GM18520 (cell line): Measurements from ENCODE around the gene DYNLRB2.

Experiments used
- ATAC-seq: cut with Tn5 transposase; IDR thresholded peaks from one replicate; pipeline ENCODE4 v1.9.1; 2021; ENCODE audit not compliant: unreplicated experiment

The DYNLRB2 gene

DNA sequence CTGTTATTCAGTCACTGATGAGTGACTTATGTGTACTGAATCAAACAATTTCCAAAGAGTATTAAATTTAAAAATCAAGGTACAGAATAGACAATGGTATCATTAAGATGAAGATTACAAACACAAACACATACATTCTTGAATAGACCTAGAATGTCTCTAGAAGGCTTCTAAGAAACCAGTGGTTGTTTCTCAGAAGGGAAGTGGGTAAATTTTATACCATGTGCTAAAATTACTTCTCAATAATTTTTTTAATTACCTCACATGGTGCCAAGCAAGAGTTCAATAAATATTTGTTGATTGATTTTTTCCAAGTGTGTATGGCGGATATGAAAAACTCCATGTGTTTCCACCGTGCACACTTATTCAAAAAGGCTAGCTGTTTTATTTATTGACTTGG lies 6.4 kb downstream of the DYNLRB2 start:
- no peak for ATAC-seq

DNA sequence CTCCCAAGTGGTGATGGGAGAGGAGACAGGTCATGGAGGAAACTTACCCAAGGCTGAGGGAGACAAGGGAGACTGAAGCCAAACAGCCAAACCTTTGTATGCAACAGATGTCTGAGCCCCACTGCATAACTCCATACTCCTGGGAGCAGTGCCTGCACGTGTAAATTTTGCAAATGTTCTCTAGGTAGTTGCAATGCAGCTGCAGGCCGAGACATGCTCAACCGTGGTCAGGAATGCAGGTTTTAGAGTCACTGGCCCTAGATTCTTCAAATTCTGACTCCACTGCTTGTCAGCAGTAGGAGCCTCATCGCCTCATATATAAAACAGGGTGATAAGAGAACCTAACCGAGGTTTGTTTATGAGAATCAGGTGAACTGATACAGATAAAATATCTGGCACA lies 11.5 kb downstream of the DYNLRB2 start:
- ATAC-seq, result no peak

DNA sequence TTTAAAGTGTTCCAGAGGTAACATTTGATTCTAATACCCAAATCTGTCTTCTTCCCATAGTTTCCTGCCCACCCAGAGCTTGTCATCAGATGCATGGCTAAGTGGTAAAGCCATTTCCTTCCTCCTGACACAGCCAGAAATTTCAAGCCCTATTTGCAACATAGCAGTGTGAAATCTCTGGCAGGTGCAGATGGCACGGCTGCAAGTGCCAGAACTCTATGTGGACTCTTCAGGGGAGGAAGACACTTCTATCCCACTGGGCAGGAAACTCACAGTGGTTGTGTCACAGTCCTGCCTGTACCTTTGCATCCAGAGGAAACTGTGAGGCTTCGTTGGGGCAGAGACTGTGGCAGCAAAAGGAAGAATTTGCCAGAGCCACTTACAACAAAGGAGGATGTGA lies 13.2 kb downstream of the DYNLRB2 start:
- no peak for ATAC-seq

DNA sequence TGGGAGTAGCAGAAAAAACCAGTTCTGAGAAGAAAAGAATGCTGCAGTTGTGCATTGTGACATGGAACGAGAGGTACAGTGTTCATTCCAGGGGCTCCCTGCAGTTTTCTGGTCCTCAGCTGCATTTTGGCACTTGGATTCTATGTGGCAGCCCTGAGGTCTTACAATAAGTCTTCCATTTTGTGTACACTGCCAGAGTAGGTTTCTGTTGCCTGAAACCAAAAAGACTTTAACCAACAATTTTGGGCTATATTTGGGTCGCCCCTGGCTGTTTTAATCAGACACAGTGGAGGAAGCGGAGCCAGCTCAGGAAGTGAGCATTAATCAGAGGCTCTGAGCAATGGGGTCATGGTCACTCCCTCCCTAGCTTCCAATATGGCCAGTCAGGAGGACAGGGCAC lies 15.7 kb downstream of the DYNLRB2 start:
- no peak for ATAC-seq

DNA sequence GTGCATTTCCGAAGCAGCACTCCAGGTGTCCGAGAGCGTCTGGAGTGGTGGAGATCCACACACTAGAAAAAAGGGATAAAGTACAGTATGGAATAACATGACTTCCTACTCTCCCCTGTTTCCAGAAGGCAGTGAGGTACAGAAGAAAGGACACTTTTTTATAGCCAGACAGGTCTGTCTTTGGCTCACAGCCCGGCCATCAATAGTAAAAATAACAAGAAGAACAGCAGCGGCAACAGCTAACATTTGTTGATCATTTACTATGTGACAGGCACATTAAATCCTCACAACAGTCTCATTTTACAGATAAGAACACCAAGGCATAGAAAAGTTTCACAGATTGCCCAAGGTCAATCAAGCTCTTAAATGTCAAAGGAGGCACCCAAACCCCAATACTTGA lies 16.2 kb downstream of the DYNLRB2 start:
- ATAC-seq, result no peak

DNA sequence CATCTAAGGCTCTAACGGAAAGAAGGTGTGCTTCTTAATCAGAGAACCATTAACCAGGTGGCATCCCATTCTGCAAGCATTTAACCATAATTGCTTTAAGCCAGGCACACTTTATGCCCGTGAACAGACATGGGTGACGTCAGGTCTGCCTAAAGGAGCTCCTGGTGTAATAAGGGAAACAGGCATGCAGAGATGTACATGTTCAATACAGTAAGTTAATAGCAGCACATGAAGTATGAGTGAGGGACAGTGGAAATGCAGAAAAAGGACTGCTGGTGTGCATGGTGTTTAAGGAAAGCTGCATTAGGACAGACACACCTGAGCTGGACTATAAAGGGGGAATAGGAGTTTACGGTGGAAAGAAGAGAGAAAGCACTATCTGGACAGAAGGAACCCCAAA lies 18.6 kb downstream of the DYNLRB2 start:
- ATAC-seq, result no peak

DNA sequence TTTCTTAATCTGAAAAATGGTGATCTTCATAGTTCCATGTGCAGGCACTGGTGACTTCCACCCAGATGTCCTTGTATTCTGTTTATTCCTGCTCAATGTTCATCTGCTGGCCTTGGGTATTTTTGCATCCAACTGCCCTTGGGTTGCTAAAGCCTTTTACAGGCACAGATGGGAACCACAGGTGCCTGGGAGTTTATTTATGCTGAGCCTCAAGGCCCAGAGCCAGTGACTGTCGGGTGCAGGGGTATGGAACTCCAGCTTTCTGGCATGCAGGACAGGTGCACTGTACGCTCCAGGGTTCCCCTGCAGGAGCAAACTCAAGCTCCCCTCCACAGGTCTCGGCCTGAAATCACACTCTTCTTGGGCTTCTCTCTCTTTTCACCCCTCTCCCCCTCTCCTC lies 22.3 kb downstream of the DYNLRB2 start:
- no peak for ATAC-seq

DNA sequence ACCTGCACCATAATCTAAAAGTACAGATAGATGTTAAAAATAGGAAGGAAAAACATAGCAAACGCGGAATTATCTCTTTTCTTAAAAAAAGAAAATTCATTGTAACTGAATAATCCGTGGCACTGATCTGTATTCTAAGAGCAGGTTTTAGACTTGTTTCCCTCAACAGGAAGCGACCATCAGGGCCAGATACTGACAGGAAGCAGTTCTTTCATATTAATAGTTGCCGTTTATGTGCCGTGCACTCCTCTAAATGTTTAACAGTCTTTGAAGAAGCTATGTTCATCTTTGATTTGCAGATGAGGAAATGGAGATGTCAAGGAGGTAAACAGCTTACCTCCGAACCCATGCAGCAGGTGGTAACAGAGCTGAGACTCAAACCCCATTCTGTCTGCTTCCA lies 23.6 kb downstream of the DYNLRB2 start:
- ATAC-seq, result no peak

DNA sequence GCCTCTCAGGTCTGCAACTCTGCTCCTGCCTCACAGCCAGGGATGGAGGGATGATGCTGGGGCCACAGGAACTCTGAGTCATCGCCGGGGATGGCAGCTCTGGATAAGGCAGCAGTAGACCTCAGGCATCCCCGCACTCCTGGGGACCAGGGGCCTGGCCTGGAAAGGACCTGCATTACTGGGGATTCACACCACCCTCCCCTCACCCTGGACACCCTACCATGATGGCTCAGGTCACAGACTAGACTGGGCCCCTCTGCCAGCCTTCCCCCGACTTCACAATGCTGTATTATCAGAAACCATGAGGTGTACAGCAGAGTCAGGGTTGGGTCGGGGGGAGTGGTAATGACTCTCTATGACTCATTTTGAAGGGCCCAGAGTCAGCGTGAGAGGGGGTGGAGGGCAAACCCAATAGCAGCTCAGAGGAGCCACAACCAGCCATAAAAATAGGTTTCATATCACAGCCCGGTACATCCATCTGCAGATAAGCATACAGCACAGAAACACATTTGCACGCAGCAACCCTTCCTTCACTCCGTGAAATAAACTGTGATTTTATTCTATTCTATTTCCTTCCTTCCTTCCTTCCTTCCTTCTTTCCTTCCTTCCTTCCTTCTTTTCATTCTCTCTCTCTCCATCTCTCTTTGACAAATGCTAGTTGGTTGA lies 28.8 kb downstream of the DYNLRB2 start:
- no peak for ATAC-seq

DNA sequence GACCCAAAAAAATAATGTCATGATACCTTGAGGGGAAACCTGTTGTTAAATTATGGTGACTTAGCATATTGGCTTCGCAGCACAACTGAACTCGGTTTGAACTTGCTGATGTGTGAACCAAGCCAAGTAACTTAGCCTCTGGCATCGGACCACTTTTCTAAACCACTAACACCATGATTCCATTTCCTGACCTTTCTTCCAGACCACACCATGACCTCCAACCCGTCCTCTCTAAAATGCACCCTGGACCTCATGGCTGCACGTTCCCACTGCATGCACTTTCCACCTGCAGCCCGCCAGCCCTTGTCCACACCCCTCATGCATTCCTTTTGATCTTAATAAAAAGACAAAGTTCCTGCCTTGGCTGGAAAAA lies 29.3 kb downstream of the DYNLRB2 start:
- ATAC-seq, result no peak

DNA sequence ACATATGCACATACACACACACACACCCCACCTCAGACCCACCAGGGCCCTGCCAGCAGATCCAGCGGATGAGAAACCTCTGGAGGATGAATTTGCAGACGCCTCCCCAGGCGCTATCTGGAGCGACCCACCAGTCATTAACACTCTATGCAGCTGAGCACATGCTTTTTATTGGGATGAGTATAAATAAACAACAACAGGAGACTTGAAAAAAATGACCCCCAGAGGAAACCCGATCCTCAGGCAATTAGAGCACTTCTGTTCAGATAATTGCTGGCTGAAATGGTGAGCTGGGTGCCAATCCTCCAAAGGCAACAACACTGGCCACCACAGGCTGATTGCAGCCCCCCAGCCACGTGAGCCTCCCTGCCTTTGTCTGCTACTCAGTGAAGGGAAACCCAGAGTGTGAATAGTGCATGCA lies 32.9 kb downstream of the DYNLRB2 start:
- ATAC-seq, result no peak

DNA sequence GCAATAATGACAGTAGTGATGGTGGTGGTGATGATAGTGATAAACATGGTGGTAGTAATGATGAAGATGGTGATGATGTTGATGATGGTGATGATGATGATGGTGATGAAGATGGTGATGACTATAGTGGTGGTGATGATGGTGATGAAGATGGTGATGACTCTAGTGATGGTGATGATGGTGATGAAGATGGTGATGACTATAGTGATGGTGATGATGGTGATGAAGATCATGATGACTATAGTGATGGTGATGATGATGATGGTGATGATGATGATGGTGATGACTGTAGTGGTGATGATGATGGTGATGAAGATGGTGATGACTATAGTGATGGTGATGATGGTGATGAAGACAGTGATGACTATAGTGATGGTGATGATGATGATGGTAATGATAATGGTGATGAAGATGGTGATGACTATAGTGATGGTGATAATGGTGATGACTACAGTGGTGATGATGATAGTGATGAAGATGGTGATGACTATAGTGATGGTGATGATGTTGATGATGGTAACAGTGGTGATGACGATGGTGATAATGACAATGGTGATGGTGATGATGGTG lies 35.6 kb downstream of the DYNLRB2 start:
- no peak for ATAC-seq

DNA sequence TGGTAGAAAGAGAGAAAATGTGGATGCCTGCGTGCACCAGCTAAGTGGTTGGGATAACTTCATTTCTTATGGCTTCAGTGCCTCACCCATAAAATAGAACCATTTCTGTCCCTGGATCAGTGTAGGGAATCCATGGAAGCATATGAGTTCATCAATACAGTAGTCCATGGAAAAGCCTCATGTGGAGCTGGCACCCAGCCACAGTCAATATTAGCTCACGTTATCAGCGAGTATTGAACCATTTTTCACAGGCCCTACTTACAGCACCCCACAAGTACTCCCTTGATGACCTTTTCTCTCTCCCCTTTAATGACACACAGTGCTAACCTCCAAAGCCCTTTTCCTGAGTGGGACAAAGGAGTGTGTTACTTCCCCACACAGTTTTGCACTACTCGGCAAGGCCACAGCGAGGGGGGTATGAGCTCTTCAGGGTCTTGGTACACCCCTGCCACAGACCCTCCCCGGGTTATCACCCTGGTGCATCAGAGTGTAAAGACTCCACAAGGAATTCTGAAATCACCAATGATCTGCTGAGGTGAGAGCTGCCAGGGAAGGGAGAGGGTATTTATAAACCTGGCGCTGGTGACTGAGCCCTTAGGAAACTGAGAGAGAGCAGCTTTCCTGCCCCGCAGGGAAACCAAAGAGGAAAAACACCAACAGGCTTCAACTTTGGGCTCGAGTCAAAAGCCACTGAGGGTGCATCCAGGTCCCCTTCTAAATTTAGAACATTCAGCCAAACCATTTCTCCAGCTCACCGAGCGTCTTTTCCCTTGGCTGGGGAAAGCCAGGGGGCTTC lies 36.9 kb downstream of the DYNLRB2 start:
- ATAC-seq, result no peak

DNA sequence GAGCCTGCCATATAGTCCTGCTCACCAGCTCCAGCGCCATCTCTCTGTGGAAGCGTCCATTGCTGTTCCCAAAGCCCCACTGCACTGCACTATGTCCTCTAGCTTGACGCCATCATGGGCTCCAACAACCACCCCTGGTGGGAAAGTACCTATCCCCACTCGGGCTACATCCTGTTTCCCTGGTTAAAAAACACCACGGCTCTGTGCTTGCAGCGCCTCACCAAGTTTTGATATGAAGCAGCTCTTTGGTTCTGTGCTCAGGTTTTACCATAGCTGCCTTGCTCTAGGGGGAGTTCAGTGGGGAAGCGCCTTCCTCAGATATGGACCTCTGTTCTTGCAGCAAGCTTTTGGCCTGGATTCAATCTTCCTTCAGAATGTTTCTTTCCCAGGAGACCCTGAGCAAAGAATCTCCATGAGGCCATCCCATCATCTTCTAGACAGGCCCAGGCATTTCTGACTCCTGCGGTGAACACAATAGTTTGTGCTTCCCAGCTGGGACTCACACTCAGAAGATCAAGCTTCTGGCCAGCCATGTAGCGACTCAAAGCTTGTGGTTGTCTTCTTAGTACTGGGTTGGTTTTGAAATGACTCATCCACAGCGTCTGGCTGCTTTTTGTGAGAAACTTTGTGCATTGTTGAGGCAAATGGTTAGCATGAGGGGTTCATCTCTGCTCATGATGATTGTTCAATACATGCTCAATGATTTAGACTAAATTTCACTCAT lies 39.5 kb downstream of the DYNLRB2 start:
- peak; percentile 81 for ATAC-seq

DNA sequence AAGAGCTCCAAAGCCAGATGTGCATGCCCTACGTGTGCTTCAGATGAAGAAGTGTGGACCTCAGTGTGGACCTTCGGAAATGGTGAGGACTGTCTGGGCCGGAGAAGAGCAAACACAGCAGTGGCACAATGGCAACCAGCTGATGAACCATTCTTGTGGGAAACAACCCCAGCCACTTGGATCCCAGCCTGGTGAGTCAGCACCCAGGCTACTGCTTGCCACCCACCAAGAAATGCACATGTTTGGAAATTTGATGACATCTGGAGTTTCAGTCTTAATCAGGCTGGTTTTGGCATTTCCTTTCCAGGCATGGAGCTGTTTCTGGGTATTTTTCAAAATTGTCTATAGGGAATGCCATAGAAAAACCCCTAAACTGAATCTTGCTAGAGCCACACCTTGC lies 42.7 kb downstream of the DYNLRB2 start:
- ATAC-seq, result no peak

DNA sequence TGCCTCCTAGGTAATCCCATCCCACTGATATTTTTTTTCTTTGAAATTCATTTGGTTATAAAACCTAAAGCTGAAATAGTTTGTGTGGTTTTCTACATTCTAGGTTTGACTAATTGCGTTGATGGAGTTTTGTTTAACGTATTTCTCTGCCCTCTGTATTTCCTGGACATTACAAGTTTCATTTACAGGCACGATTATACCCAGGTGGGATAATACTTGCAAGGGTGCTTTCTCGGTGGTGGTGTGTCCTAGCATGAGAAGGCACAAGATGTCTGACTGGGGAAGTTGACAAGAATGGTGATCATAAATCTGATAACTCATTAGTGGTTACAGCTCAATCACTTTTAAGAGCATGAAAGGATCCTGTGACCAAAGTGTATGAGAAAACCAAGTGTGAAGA lies 45.0 kb downstream of the DYNLRB2 start:
- no peak for ATAC-seq

DNA sequence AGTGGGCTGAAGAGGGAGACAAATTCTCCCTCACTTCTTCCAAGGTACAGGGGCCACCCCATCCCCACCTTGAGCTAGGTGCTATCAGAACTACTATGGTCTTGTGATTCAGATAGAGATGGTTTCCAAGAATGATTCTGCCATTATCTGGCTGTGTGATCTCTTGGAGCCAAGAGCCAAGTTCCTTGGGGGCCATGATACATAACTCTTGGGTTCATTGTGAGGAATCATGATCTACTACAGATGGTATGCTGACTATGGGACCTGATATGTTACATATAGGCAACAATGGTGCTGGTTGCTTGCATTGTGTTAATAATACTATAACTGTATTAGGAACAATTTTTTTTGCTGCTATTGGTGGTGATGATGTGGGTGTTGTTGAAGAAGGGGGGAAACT lies 45.7 kb downstream of the DYNLRB2 start:
- ATAC-seq, result no peak

DNA sequence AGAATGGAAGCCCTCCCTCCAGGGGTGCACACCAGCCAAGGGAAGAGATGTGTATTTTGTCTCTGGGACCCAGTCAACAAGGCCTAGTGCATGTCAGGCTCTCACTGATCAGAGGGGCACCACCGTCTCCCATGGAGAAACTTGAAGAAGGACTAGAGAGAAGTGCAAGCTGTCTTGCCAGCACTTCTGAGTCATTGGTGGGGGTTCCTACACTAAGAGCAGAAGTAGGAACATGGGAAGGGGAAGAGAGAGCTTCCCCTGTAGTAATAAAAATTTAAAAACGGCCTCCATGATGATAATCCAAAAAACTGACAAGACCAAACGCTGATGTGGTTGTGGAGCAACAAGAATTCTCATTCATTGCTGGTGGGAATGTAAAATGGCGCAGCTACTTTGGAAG lies 46.3 kb downstream of the DYNLRB2 start:
- ATAC-seq, result no peak

DNA sequence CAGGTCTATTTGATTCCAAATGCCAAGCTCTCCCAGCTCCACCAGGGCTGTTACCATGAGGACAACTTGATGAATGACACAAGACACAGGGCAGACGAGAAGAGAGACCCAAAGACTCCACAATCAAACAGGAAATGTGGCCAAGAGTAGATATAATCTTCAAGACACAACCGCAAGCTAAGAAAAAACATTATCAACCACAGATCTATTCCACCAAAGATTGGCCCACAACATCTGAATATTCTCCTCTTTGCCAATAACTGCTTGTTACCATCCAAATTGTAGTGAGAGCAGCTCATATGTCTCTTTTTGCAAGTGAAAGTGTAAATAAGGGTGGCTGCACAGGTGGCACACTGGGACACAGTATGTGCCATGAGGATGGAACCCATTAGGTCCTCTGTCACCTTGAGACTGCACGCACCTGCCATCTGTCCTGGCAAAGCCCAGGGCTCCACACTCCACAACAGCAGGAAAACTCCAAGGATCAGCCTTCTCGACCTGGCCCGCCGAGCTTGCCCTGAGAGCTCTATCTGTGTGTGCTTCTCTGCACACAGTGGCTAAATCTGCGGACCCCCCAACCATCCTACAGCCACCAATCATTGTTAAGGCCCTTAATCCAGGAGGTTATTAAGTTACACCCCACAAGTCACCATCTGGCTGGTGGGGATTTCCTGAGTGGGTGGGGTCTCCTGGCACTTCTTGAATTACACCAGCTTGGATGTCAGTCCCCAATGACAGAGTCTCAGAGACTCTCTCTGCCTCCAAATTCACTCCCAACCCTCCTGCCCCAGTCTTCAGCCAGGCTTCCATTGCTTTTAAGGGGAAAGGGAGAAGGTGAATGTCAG lies 50.5 kb downstream of the DYNLRB2 start:
- no peak for ATAC-seq

DNA sequence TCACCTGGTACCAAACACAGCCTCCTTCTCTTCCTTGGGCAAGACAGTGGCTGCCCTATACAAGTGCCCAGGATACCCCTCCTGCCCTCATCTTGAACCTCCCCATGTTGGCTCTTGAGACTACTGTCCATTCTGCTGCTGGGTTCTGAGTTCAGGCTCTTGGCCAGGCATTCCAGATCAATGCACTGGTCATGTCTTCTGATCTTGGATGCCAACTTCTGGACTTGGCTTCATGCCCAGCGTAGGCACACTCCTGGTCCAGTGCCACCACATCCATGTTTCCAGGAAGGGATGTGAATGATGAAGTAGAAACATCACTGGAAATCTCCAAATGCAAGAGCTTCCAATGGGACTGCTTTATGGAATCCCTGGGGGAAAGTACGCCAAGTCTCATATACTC lies 51.5 kb downstream of the DYNLRB2 start:
- ATAC-seq, result no peak

DNA sequence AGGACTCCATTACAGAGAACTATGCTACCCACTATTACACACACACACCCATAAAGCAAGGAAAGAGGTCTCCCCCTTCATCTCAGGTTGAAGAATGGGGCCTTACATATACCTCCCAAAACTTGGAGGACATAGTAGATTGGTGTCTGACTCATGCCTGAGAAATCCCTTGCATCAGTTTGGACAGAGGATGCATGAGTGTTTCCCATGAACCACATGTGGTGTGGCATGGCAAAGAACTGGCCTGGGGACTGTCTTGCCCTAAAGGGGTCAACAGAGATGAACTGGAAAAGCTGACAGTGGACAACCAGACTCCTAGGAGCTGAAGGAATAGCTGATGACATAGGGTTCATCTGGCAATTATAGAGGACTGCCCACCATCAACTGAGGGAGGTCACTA lies 54.0 kb downstream of the DYNLRB2 start:
- ATAC-seq, result no peak
